ENCODE measurements around the gene PLCH1. TPM values are rescaled to one million over a fixed set of nuclear protein-coding genes. Genes with fewer than 3 reads are reported as not detected.
A peak's percentile ranks its signal among the peaks of the same experiment; 100 is the strongest.

The PLCH1 gene
- total and polyA plus RNA-seq, 5 donors = 1.1 to 6.3 (median 3.4) TPM

DNA sequence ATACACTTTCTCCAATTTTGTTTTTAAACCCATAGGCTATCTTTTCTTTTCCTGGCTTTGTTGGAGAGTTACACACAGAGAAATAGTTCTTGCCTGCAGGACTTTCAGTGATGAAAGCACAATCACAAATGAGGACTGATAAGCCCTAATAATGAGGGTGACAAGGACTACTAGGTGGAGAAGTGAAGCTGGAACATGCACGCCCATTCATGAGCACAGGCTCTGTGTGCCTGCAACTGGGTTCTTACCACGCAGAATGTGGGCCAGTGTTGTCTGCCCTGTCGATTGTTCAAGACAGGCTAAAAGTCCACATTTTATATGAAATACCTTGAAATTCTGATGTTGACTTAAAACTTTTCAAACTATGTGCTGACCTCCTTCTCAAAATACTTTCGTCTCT is 289.1 kb downstream of the PLCH1 start:
- WGBS = 74% methylated on average over 4 of the region's 4 CpGs
- intact Hi-C loops (cut with DNase I) = no loop called here

DNA sequence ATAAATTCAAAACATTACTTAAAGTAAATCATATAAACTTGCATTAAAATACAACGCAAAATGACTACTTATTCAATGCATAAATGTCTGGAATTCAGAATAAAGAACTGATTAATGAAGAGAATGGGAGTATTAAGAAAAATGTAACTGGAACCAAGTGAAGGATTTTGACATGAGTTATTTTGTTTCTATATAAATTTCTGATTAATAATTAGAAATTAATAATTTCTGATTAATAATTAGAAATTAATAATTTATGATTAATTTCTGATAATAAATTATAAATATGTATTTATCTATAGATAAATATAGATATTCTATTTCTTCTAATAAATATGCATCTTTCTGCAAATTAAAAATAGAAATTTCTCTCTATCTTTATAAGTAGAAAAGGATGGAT is 291.4 kb downstream of the PLCH1 start:
- ATAC-seq = no peak
- DNase-seq = no peak
- Histone ChIP-seq H3K27me3 (ENCODE audit: control insufficient read depth, insufficient read depth) (no peaks in the 10 kb centered on the region), H3K9me3 (ENCODE audit: control insufficient read depth, low read length) (no peaks in the 10 kb centered on the region), H3K27ac (ENCODE audit: low read length) (no peak overlapping the region), H3K4me3 (ENCODE audit: low read length) (no peak overlapping the region), H3K4me1 (ENCODE audit: control insufficient read depth, insufficient read depth, low read length) (no peaks in the 10 kb centered on the region)
- 84% methylated on average over 1 of the region's 1 CpG for WGBS
- intact Hi-C loops (cut with DNase I) = no loop called here

More for the DNA sequence above, 289.1 kb downstream of the PLCH1 start:
- H3K9me3 ChIP-seq (ENCODE audit: control insufficient read depth, low read length) = no peaks in the 10 kb centered on the region
- peak in 1 of 3 donors; percentile 57 for DNase-seq
- ATAC-seq = peak in 1 of 2 donors; percentile 65
- no peaks in the 10 kb centered on the region for H3K27me3 ChIP-seq (ENCODE audit: control insufficient read depth, insufficient read depth)
- H3K4me1 ChIP-seq (ENCODE audit: control insufficient read depth, insufficient read depth, low read length) = no peaks in the 10 kb centered on the region
- H3K4me3 ChIP-seq (ENCODE audit: low read length) = no peak overlapping the region
- no peak overlapping the region for H3K27ac ChIP-seq (ENCODE audit: low read length)

DNA sequence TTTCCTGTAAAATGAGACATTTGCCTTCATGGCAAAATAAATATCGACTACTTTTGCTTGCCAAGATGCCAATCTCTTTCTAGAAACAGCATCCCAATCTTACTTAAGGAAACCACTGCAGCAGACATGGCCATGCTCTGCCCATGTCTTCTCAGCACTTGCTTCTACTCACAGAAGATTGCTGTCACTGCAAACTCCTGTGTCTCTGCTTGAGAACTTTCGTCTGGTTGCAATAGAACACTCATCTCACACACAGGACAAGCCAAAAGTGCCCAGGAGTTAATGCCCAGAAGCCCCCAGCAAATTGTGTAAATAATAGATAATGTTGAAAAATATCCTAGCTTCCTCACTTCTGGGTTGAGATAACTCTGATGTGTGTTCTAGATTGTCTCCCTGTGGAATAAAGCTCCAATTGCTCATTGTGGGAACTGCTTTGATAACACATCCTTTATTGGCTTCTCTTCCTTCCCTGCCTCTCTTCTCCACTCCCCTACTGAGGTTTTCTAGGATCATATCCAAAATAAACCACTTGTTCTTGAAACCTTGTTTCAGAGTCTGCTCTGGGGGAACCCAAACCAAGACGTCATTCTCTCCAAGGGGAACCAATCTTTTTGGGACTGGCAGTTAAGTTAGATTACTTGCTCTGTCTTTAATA is 295.1 kb downstream of the PLCH1 start:
- ATAC-seq (peak; percentile 91), DNase-seq (no peak)
- intact Hi-C loops (cut with DNase I) = no loop called here
- 42% methylated on average over 3 of the region's 3 CpGs for WGBS
- Histone ChIP-seq H3K4me1 (ENCODE audit: control insufficient read depth, insufficient read depth, low read length) (no peaks in the 10 kb centered on the region), H3K9me3 (ENCODE audit: control insufficient read depth, low read length) (no peaks in the 10 kb centered on the region), H3K4me3 (ENCODE audit: low read length) (no peak overlapping the region), H3K27me3 (ENCODE audit: control insufficient read depth, insufficient read depth) (no peaks in the 10 kb centered on the region), H3K27ac (ENCODE audit: low read length) (no peak overlapping the region)

DNA sequence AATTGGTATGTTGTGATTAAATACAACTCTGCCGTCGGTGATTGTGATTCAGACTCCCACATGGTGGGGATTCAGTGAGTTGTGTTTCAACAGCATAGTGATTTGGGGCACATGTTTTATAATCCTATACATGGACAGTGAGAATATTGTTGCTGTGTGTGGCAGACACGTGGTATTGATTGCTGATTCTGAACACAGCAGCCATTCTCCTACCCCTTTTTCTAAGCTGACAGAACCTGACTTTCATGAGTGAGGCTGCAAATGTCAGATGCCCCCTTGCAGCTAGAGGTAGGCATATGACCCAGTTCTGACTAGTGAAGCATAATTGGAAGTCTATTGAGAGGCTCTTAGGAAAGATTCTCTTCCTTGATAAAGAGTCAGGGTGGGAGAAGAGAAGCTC is 296.3 kb downstream of the PLCH1 start:
- no peak overlapping the region for H3K4me3 ChIP-seq (ENCODE audit: low read length)
- ATAC-seq = no peak
- H3K27me3 ChIP-seq (ENCODE audit: control insufficient read depth, insufficient read depth) = no peaks in the 10 kb centered on the region
- H3K9me3 ChIP-seq (ENCODE audit: control insufficient read depth, low read length) = no peaks in the 10 kb centered on the region
- 45% methylated on average over 3 of the region's 3 CpGs for WGBS
- no peaks in the 10 kb centered on the region for H3K4me1 ChIP-seq (ENCODE audit: control insufficient read depth, insufficient read depth, low read length)
- DNase-seq = no peak
- H3K27ac ChIP-seq (ENCODE audit: low read length) = no peak overlapping the region
- intact Hi-C loops (cut with DNase I) = no loop called here

DNA sequence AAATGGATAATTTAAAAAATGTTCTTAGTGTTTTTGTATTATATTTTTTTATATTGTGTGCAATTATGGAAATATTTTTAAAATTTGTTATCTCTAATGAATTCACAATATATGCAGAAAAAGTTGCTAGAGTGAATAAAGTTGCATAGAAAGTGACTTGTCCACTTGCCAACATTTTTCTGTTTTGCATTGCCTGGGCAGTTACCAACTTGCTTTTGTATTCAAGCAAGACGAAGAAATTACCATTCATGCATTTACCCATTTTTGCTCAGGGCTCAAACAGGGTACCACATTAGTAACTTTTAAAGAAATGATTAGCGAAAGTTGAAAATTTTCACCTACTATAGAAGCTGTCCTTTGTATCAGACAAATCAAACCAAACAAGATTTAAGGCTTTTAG is 298.5 kb downstream of the PLCH1 start:
- intact Hi-C loops (cut with DNase I) = no loop called here
- 91% methylated on average over 2 of the region's 2 CpGs for WGBS
- Histone ChIP-seq H3K4me1 (ENCODE audit: control insufficient read depth, insufficient read depth, low read length) (no peaks in the 10 kb centered on the region), H3K9me3 (ENCODE audit: control insufficient read depth, low read length) (no peaks in the 10 kb centered on the region), H3K4me3 (ENCODE audit: low read length) (no peak overlapping the region), H3K27me3 (ENCODE audit: control insufficient read depth, insufficient read depth) (no peaks in the 10 kb centered on the region), H3K27ac (ENCODE audit: low read length) (no peak overlapping the region)
- ATAC-seq = no peak
- DNase-seq = no peak

DNA sequence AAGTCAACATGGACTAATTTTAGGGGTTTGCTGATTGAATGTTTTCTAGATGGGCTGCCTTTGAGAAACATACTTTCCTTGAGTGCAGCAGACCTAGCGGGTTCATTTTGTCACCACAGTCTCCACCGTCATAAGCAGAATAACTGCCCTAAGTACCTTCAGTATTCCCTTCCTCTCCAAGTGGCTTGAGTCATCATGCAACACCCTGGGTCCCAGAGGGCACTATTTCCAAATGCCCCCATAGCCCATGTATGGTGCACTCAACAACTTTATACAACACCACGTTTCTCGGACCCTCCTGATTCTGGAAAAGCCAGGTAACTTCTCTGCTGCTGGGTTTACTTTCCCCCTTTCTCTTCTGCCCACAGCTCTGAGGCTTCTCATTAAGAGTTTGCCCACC is 300.1 kb downstream of the PLCH1 start:
- no peaks in the 10 kb centered on the region for H3K27me3 ChIP-seq (ENCODE audit: control insufficient read depth, insufficient read depth)
- ATAC-seq (no peak), DNase-seq (no peak)
- no peak overlapping the region for H3K27ac ChIP-seq (ENCODE audit: low read length)
- H3K4me3 ChIP-seq (ENCODE audit: low read length) = no peak overlapping the region
- intact Hi-C loops (cut with DNase I) = no loop called here
- no peaks in the 10 kb centered on the region for H3K4me1 ChIP-seq (ENCODE audit: control insufficient read depth, insufficient read depth, low read length)
- H3K9me3 ChIP-seq (ENCODE audit: control insufficient read depth, low read length) = no peaks in the 10 kb centered on the region
- 90% methylated on average over 4 of the region's 4 CpGs for WGBS

DNA sequence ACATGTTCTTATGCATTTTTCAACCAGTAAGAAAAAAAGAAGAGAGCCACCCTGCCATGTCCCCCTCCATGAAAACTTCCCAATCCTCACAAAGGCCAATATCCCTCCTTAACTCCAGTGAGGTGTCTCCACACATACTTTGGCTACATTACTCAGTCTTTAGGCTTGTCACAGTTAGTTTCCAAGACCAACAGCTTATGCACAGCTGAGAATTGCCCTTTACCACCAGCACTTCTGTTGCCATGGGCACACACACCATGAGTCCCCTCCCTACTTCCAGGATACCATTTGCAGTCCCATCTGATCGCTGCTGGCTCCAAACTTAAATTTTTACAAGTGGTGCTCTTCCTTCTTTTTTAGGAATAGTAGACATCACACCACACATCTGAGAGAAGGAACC is 301.1 kb downstream of the PLCH1 start:
- Histone ChIP-seq H3K4me1 (ENCODE audit: control insufficient read depth, insufficient read depth, low read length) (no peaks in the 10 kb centered on the region), H3K27me3 (ENCODE audit: control insufficient read depth, insufficient read depth) (no peaks in the 10 kb centered on the region), H3K4me3 (ENCODE audit: low read length) (no peak overlapping the region), H3K9me3 (ENCODE audit: control insufficient read depth, low read length) (no peaks in the 10 kb centered on the region), H3K27ac (ENCODE audit: low read length) (no peak overlapping the region)
- DNase-seq (no peak), ATAC-seq (no peak)
- WGBS = 85% methylated on average over 1 of the region's 1 CpG
- intact Hi-C loops (cut with DNase I) = no loop called here

DNA sequence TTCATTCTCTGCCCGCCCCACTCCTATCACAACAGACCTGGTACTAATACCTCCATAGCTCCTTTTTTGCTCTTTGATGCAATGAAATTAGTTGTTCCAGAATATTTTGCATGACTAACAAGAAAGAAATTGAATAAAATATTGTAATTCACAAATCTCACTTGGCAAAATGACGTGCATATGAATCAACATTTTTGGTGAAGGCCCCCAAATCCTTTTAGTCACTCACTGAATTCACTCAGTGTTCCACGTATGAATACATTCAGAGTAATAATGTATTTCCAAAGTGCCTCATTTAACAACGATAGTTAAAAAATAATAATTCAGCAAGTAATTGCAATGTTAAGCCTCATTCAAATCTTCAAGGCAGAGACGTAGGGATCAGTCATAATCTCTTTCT is 302.8 kb downstream of the PLCH1 start:
- Histone ChIP-seq H3K27me3 (ENCODE audit: control insufficient read depth, insufficient read depth) (no peaks in the 10 kb centered on the region), H3K4me3 (ENCODE audit: low read length) (no peak overlapping the region), H3K9me3 (ENCODE audit: control insufficient read depth, low read length) (no peaks in the 10 kb centered on the region), H3K4me1 (ENCODE audit: control insufficient read depth, insufficient read depth, low read length) (no peaks in the 10 kb centered on the region), H3K27ac (ENCODE audit: low read length) (no peak overlapping the region)
- ATAC-seq (no peak), DNase-seq (no peak)
- WGBS = 79% methylated on average over 5 of the region's 5 CpGs
- intact Hi-C loops (cut with DNase I) = no loop called here

DNA sequence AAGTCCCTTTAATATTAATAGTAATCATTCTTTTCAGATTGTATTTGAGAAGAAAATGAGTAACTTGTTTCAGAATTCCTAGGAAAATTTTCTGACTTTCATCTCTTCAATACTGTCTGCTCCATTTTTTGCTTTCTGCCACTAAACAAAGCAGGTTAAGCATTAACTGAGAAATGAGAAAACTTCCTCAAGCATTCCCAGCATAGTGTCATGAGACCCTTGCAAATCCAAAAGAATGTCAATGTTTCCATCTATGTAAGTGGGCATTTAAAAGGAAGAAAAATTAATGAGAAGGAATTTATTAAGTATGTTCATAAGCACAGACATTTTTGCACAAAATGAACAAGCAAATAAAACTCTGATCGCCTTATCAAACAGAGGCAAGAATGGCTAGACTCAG is 303.4 kb downstream of the PLCH1 start:
- ATAC-seq (no peak), DNase-seq (no peak)
- no peaks in the 10 kb centered on the region for H3K9me3 ChIP-seq (ENCODE audit: control insufficient read depth, low read length)
- intact Hi-C loops (cut with DNase I) = no loop called here
- WGBS = 91% methylated on average over 1 of the region's 1 CpG
- H3K27me3 ChIP-seq (ENCODE audit: control insufficient read depth, insufficient read depth) = no peaks in the 10 kb centered on the region
- H3K4me3 ChIP-seq (ENCODE audit: low read length) = no peak overlapping the region
- H3K27ac ChIP-seq (ENCODE audit: low read length) = no peak overlapping the region
- no peaks in the 10 kb centered on the region for H3K4me1 ChIP-seq (ENCODE audit: control insufficient read depth, insufficient read depth, low read length)

DNA sequence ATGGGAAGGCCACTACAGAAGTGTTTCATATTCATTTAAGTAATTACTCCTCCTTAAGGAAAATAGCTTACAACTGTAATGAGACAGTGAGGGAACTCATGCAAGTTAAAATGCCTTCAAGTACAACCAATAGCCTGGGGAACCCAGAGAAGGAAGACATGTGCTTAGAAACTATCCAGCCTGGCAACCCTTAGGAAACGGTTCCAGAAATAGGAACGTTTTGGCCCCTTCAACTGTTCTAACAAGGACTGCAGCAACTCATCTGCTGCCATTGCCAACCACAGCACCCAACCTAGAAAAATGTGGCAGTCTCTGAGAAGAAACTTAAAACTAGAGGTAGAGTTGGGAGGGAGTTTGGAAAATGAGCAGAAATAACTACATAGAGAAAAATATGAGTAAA is 303.8 kb downstream of the PLCH1 start:
- Histone ChIP-seq H3K4me1 (ENCODE audit: control insufficient read depth, insufficient read depth, low read length) (no peaks in the 10 kb centered on the region), H3K27me3 (ENCODE audit: control insufficient read depth, insufficient read depth) (no peaks in the 10 kb centered on the region), H3K9me3 (ENCODE audit: control insufficient read depth, low read length) (no peaks in the 10 kb centered on the region), H3K27ac (ENCODE audit: low read length) (no peak overlapping the region), H3K4me3 (ENCODE audit: low read length) (no peak overlapping the region)
- ATAC-seq (no peak), DNase-seq (no peak)
- 56% methylated on average over 2 of the region's 2 CpGs for WGBS
- intact Hi-C loops (cut with DNase I) = no loop called here

DNA sequence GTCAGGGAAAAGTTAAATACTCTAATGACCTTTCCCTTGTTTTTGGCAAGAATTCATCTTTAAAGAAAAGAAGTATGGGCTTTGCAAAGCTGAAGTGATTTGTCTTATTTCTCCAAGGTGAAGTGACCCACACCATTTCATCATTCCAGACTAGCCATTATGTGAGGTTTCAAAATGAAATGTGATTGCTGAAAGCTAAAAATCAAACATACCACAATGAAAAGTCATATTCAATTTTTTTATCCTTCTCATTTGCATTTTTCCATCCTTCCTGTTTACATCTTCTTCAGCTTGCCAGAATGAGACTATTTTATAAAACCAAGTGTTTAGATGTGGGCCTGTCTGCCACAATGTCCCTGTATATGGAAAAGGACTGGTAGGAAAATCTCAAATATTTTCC is 309.1 kb downstream of the PLCH1 start:
- Histone ChIP-seq H3K4me3 (ENCODE audit: low read length) (no peak overlapping the region), H3K27me3 (ENCODE audit: control insufficient read depth, insufficient read depth) (no peaks in the 10 kb centered on the region), H3K9me3 (ENCODE audit: control insufficient read depth, low read length) (no peaks in the 10 kb centered on the region), H3K4me1 (ENCODE audit: control insufficient read depth, insufficient read depth, low read length) (no peaks in the 10 kb centered on the region), H3K27ac (ENCODE audit: low read length) (no peak overlapping the region)
- DNase-seq (no peak), ATAC-seq (no peak)
- intact Hi-C loops (cut with DNase I) = no loop called here

Measured in right cardiac atrium (tissue), 5 donors.